ENCODE results near the gene IL2RA.
"Not testable (repeated sequence)": the region's sequence is repeated elsewhere in the genome, so short reads cannot be mapped to it uniquely, and the experiment has no call there.

IL2RA gene

DNA sequence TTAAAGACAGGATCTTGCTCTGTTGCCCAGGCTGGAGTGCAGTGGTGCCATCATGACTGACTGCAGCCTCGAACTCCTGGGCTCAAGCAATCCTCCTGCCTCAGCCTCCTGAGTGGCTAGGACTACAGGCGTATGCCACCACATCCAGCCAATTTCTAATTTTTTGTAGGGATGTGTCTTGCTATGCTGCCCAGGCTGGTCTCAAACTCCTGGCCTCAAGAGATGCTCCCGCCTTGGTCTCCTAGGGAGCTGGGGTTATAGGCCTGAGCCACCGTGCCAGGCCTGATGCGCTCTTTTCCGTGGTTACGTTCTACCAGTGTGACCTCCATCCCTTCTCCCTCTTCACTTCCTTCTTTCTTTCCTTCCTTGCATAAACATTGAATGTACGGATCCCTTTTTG, 50.6 kb downstream of the IL2RA start:
- no peak for DNase-seq

DNA sequence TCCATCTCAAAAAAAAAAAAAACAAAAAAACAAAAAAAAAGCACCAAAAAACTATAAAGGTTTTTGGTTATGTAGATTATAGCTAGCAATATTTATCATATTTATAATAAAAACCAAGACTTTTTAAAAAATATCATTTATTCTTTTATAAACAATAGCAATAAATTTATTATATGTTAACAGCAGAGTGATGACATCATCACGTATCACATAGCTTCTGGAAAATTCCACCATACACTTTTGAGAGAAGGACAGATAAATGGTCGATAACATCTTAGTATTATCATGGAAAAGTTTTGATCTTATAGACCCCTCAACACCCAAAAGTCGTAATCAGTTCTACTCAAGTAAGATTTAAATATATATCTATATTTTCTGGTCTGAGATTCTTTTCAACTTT, 51.6 kb downstream of the IL2RA start:
- DNase-seq = no peak

GRCh38 chr10:6009961-6010360, 52.2 kb downstream of the IL2RA start:
- no peak for DNase-seq

DNA sequence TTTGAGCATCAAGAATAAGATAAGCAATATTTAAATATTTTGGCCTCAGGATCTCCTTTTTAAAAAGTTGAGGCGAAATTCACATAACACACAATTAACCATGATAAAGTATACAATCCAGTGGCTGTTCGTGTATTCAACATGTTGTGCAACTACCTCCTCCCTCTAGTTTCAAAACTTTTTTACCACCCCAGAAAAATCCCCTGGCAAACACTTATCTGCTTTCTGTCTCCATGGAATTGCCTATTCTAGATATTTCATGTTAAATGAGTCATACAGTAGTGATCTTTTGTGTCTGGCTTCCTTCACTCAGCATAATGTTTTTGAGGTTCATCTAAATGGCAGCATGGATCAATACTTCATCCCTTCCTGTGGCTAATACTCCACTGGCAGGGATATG, 53.0 kb downstream of the IL2RA start:
- peak; percentile 43 for DNase-seq

- DNase-seq = no peak
Observed at GRCh38 chr10:6008497-6009142, 53.5 kb downstream of the IL2RA start.

DNA sequence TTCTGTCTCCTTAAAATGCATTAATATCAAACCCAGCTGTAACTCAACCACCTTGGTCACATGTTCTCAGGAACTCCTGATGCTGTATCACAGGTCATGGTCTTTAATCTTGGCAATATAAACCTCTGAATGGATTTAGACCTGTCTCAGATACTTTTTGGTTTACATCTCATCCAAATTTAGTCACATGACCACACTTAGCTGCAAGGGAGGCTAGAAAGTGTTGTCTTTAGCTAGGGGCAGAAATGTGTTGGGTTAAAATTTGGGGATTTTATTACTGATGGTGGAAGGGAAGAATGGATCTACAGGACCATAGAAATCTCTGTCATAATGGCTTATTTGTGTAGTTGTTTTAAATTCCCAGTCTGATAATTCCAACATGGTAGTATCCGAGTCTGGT, 55.2 kb downstream of the IL2RA start:
- DNase-seq = no peak

DNA sequence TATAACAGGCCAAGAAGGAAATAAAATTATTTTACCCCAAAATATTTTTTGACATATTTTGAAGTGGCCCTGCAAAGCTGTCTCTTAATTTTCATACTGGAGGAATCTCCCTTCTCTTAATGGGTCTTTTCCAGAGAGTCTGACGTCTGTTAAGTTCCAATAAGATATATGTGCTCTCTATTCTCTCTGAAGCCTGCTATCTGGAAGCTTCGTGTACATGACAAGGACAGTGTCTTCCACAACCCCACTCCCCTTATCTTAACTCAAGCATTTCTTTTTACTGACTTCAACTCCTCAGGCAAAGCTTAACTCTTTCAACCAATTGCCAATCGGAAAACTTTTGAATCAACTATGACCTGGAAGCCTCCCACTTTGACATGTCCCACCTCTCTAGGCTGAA, 55.6 kb downstream of the IL2RA start:
- DNase-seq = no peak

GRCh38 chr10:6005856-6006395, 56.2 kb downstream of the IL2RA start:
- no peak for DNase-seq

GRCh38 chr10:6005161-6005804, 56.9 kb downstream of the IL2RA start:
- not testable (repeated sequence) for DNase-seq

- peak; percentile 89 for DNase-seq
Observed at GRCh38 chr10:6002809-6003510, 59.2 kb downstream of the IL2RA start.

DNA sequence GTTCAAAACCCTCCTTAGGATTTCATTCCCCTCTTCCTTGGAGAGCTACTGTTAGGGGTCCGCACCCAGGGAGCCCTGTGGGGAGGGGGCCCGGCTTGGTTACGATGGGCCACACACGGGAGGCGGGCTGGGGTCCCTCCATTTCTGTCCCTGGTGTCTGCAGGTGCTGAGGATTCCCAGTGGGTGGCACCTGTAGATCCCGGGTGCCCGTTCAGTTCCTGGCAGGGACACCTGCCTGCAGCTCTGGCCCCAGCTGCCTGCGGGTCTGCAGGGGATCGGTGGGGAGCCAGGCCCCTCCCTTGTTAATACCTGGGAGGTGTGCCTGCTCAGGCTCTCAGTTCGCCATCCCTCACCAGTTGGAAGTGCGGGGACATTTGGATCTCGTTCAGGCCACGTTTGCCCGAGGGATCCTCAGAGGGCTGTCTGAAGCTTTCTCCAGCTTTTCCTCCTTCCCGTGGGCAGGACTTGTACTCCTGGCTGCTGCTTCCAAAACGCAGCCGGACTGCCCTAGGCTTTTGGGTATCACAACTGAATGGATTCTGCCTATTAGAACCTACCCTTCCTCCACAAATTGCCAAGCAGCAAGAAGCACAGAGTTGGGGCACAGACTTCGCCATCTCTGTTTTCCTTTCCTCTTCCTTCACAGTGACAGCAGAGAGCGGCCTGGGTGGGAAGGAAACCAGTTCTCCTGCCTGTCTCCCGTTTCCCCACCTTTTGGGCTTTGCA, 62.6 kb downstream of the IL2RA start:
- no peak for DNase-seq

GRCh38 chr10:5996696-5997095, 65.5 kb downstream of the IL2RA start:
- DNase-seq = no peak

- no peak for DNase-seq
Observed at GRCh38 chr10:5992398-5992797, 69.8 kb downstream of the IL2RA start.

DNA sequence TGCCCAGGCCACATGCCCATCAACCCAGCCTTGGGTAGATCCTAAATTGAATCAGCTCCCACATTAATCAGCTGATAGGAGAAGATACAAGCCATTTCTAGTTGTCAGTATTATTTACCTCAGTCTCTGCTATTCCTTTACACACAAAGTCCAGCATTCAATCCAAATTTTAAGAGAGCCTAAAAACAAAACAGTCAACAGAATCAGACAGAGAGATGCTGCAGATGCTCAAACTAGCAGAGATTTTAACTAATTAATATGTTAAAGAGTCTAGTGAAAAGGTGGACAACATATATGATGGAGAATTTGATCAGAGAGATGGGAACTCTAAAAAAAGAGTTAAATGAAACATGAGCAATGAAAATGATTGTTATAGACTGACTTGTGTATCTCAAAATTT, 70.5 kb downstream of the IL2RA start:
- DNase-seq = no peak

DNA sequence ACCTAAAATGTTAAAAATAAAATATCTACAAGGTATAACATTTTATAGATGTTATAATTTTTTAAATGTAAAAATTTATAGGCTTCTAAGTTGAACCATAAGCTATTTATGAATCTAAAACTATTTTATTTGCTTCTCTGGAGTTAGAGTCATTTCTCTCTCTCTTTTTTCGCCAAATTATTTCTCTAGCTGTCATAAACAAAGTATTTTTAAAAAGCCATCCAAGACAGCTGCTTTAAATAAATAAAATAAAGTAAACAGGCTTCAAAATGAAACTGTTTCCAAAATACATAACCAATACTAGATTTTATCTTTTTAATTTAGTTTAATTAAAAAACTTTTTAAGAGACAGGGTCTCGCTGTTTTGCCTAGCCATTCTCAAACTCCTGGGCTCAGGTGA, 72.4 kb downstream of the IL2RA start:
- no peak for DNase-seq

DNA sequence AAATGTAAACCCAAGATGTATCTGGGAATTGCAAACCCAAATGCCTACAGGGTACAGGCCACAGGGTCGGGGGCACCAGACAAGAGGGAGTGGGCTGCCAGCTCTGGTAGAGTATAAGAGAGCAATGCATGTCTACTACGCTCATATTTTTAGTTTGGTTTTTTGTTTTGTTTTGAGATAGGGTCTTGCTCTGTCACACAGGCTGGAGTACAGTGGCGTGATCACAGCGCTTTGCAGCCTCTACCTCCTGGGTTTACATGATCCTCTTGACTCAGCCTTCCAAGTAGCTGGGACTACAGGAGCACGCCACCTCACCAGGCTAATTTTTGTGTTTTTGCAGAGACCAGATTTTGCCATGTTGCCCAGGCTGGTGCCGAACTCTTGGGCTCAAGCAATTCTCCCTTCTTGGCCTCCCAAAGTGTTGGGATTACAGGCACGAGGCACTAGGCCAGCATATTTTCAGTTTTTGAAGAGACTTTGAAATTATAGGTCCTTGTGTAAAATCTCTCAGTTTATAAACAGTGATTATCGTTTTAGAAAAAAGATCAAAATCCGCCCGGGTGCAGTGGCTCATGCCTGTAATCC, 73.7 kb downstream of the IL2RA start:
- no peak for DNase-seq

DNA sequence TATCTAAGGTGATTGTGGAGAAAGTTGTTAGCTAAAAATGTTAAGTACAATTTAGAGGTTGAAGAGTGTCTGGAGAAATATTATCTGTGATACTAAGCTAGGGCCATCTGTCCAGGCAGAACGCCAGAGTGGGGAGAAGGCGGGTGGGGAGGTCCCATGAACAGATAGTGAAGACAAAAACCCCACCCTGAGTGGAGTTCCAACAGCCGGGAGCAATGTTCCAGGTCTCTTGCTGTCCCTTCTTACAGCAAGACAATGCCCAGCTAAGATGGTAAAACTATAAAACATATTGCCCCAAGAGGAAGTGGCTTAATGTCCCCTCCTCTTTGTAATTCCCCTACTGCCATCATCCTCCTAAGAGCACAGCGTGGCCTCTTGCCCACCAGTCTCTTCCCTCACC, 74.4 kb downstream of the IL2RA start:
- DNase-seq = no peak

DNA sequence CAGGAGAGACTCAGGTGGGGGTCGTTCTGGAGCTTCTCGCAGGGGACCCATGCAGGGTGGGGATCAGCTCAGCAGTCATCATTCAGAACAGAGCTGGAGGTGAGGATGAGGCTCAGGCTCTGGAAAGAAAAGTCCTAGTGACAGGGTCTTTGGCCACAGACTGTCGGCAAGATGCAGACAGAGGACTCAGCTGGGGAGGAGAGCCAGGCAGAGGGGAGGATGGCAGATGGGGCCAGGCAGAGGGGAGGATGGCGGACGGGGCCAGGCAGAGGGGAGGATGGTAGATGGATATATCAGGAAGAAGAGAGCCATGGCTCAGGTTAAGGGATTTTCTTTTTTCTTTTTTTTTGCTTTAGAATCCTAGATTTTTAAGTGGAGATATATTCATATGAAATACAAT, 77.1 kb downstream of the IL2RA start:
- no peak for DNase-seq

DNA sequence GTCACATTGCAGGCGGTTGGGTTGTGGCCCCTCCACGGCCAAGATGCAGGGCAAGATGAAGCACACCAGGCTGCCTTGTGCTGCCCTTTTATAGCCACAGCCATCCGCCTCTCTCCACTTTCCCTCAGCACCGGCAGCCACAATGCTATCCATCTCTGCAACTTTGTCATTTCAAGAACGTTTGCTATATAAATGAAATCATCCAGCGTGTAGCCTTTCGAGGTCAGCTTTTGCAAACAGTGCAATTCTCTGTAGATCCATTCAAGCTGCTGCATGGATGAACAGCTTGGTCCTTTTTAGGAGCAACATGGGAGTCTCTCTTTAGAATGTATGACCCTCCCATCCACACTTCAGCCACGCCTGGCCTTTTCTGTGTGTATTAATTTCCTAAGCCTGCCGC, 78.4 kb downstream of the IL2RA start:
- DNase-seq = no peak

DNA sequence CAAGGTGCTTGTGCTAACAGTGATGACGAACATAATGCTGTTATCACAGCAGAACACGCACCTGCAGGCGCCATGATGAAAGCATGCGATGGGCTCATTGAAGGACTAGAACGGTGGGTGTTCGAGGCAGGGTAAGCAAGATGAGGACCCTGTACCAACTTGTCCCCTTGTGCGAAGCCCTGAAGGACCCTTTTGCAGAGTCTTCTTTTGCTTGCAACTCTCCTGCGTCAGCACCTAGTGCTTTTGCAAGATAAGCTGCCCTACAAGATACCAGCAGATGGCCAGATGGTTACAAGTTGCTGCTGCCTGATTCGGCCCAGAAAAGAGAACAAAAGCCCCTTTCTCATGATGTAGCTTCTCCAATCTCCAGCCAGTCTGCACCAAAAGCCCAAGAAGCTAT, 80.6 kb downstream of the IL2RA start:
- DNase-seq = no peak

DNA sequence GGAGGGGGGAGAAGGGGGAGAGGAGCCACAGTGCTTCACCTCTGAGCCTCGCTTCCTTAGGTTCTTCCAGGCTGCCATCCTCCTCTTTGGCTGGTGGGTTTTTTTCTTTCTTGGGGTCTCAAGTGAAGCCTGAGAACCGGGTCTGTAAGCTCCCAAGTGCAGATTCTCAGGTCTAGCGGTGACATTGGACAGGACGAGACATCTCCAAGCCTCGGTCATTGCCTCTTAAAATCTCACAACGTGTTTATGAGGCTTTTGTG, 84.0 kb downstream of the IL2RA start:
- DNase-seq = no peak

DNA sequence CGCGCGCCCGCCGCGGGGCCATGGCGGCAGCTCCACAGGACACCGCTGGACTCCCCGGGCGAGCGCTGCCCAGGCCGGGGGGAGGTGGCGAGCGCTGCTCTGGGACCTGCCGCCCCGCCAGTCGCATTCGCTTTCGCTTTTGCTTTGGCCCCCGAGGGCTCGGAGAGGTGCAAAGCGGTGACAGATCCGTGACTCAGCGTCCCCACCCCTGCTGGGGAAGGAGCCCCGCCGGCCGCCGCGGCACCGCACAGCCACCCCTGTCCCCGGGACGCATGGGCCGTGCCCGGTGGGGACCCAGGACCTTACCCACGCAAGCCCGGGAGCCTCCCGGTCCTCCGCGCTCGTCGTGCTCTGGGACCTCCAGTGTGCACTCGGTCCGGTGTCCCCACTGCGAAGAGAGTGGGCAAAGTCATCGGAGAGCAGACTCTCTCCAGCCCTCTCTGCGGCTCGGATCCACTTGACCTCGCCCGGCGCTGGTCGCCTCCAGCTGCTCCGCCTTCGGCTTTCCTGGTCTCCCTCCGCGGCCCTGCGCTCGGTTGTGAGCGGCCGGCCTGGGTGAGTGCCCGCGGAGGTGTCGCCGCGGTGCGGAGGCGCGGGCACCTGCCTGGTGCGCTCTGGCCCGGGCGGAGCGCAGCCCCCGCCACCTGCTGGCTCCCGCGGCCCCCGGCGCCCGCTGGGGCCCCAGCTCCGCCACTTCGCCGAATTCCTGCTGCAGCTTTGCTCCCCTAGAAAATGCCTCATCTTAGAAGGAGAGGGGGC, 84.5 kb downstream of the IL2RA start, which contains the start of gene IL15RA:
Gene IL15RA, minus strand, starts transcription at position 73 of the 759 bp plus-strand sequence. Its CDS starts 51 bp downstream, at position 22.
- DNase-seq = peak; percentile 91

Measured in activated CD4-positive, alpha-beta T cell treated with anti-CD3 and anti-CD28 coated beads, Interleukin-2, amount 50 U/mL, for 16 hours (primary cell).